GM12878 (cell line): ENCODE results near the gene KYAT1.

ENCODE experiments used
- CTCF ChIP-seq, 3 experiments: IDR thresholded peaks in 2 of 3; conservative IDR thresholded peaks in 1 of 3; 2 replicates each; pipeline ENCODE4 v1.5.1; 2011; ENCODE audit warnings: low read depth in 3 of 3, low read length in 3 of 3, mild to moderate bottlenecking in 3 of 3, control low read depth in 2 of 3, moderate library complexity in 2 of 3, inconsistent platforms in 1 of 3, mixed read lengths in 1 of 3; ENCODE audit not compliant: control insufficient read depth in 2 of 3, insufficient read depth in 1 of 3; ENCODE audit errors: extremely low read depth in 1 of 3
- DPF2 ChIP-seq: fragments of 450-650 bp; IDR thresholded peaks from 2 replicates; pipeline ENCODE4 v1.6.1; 2017; ENCODE audit warnings: mild to moderate bottlenecking
- MXI1 ChIP-seq: fragments of 150-350 bp; IDR thresholded peaks from 2 replicates; pipeline ENCODE4 v1.6.1; 2011; ENCODE audit warnings: low read depth, mild to moderate bottlenecking, inconsistent platforms, low read length, improper control_type of control experiment
- POLR2A ChIP-seq: IDR thresholded peaks from 2 replicates; pipeline ENCODE4 v1.6.1; 2011; ENCODE audit warnings: low read depth, mild to moderate bottlenecking, low read length
- POLR2AphosphoS5 ChIP-seq: IDR thresholded peaks from 2 replicates; pipeline ENCODE4 v1.6.1; 2011; ENCODE audit warnings: mild to moderate bottlenecking, low read length, inconsistent platforms

- TF ChIP-seq CTCF (IDR thresholded peaks at IDR 0.05 in 2 of 3, conservative IDR thresholded peaks at IDR 0.05 in 1 of 3; ENCODE audit: control insufficient read depth in 2 of 3, extremely low read depth in 1 of 3, insufficient read depth in 1 of 3, low read depth in 3 of 3, low read length in 3 of 3) (no peak), POLR2A (peak; percentile 83), MXI1 (peak; percentile 69; the same call in 1 of the 2 replicates), DPF2 (peak; percentile 74; the same call in 1 of the 2 replicates), POLR2AphosphoS5 (peak; percentile 73)
Measured at GRCh38 chr9:128786681-128787601, 94.8 kb downstream of the KYAT1 start, which contains the start of gene TBC1D13.
